HG03175 (cell line): ENCODE results near the gene LRIG1.

Source experiments
- ATAC-seq: cut with Tn5 transposase; IDR thresholded peaks from one replicate; pipeline ENCODE4 v1.9.1; 2021; ENCODE audit warnings: mild to moderate bottlenecking, moderate library complexity; ENCODE audit not compliant: unreplicated experiment

The LRIG1 gene

GRCh38 chr3:66473181-66473580 lies 27.6 kb downstream of the LRIG1 start:
- ATAC-seq, result no peak

GRCh38 chr3:66472313-66473134 lies 28.3 kb downstream of the LRIG1 start:
- peak; percentile 73 for ATAC-seq

- no peak for ATAC-seq
Measured at GRCh38 chr3:66470956-66471686, 29.7 kb downstream of the LRIG1 start.

DNA sequence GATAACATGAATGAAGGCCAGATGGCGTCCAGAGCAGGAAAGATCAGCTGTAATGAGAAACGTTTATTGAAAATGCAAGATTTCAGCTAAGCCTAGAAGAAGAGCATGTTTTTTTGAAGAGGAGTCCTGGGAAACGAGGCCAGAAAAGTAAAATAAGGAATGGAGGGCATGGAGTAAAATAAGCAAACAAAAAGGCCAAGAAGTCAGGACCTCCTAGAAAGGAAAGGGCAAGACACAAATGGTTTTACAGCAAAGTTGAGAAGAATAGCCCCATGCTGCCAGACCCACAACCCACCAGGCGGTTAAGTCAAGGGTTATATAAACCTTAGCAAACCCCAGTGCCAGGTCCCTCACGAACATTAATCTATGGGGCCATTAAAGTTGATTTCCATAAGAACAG lies 30.5 kb downstream of the LRIG1 start:
- no peak for ATAC-seq

DNA sequence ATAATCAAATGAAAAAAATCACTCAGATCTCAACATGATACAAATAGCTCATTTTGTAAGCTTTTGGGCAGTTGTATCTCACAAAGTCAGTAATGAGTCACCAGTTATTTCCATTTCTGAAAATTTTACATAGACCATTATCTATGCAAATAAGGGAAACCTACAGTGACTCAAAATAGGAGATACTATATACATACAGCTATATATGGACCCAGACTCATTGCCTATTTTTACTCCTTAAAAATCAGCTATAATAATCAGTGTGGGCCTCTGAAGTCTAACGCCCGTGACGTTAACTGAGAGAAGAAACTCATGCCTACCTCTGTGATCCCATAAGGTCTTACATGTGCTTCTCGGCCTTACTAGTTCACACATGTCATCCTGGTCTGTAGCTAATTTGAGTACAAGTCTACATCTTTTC lies 31.6 kb downstream of the LRIG1 start:
- ATAC-seq, result peak; percentile 79

DNA sequence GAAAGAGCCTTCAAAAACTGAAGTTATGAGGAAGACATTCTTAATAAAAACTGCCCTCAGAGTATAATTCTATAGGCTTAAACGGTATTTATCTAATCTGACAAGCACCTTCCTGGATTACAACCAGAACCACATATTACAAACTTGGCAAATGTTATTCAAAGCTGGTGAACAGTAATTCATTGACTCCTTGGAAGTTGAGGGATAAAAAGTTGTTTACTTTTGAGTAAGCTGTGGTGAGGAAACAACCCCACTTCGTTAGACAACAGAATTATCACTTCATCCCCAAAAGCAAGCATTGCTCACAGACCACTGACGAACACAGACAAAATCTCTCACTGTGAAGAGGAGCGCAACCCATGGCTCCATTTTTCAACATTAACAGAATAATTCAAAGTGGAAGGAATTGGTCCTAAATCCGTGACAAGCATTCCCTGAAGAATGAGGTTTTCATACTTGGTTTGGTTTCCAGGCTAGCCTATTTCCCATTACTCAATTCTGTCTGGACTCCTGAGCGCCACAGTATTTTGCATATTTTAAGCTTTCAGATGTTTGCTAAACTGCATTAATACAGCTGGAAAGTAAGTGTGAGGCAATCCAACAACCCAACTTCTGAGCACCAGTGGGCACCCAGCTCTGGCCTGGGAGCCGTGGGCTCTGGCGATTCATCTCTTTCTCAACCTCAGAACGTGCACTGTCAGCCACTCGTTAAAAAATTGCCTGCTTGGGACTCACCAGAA lies 32.7 kb downstream of the LRIG1 start:
- ATAC-seq, result no peak

DNA sequence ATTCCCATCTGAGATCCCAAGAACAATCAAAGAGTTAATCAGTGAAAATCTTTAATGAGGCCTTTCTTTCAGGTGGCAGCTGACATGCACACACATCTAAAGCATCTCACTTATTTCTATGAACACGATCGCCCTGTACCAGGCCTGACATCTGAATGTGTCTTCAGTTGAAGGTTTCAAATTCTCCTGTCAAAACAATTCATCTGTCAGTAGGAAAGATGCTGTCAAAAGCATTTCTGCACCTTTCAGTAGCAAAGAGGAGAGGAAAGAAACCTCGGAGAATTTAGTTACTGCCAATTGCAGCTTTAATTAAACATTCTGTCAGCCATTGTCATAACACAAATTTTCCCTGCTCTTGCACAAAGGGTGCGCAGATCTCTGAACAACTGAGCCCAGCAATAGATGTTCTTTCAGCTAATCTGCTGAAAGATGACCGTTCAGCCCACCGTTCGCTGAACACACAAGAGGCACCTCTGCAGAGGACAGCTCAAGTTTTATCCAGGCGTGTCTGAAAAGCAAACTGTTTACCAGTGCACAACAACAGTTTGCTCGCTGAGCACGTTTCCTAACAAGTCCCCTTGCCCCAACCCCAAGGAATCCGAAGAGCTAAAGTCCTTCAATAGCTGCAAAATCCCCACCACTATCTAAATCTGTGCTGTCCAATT lies 34.1 kb downstream of the LRIG1 start:
- no peak for ATAC-seq

GRCh38 chr3:66465587-66465986 lies 35.2 kb downstream of the LRIG1 start:
- no peak for ATAC-seq

DNA sequence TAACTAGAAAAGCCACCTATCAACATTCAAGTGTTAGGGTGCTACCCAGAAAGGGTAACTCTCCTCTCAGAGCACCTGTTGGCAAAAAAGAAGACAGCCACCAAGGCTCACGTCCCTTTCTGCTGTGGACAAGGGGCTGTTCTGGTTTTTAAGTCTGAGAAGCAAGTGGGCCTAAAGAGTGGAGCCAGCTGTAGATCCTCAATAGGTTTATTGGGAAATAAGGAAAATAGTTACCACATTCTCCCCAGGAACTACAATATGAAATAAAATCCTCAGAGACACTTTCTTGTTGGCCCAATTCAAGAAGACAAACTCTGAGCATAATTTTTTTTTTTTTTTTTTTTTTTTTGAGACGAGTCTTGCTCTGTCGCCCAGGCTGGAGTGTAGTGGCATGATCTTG lies 35.8 kb downstream of the LRIG1 start:
- ATAC-seq, result no peak

- ATAC-seq, result no peak
Measured at GRCh38 chr3:66464512-66464894, 36.3 kb downstream of the LRIG1 start.

- no peak for ATAC-seq
Measured at GRCh38 chr3:66463730-66464511, 36.9 kb downstream of the LRIG1 start.

- no peak for ATAC-seq
Measured at GRCh38 chr3:66463054-66463631, 37.7 kb downstream of the LRIG1 start.

GRCh38 chr3:66457252-66457651 lies 43.6 kb downstream of the LRIG1 start:
- ATAC-seq, result no peak

- no peak for ATAC-seq
Measured at GRCh38 chr3:66456711-66457173, 44.1 kb downstream of the LRIG1 start.

- ATAC-seq, result no peak
Measured at GRCh38 chr3:66454464-66454859, 46.4 kb downstream of the LRIG1 start.

DNA sequence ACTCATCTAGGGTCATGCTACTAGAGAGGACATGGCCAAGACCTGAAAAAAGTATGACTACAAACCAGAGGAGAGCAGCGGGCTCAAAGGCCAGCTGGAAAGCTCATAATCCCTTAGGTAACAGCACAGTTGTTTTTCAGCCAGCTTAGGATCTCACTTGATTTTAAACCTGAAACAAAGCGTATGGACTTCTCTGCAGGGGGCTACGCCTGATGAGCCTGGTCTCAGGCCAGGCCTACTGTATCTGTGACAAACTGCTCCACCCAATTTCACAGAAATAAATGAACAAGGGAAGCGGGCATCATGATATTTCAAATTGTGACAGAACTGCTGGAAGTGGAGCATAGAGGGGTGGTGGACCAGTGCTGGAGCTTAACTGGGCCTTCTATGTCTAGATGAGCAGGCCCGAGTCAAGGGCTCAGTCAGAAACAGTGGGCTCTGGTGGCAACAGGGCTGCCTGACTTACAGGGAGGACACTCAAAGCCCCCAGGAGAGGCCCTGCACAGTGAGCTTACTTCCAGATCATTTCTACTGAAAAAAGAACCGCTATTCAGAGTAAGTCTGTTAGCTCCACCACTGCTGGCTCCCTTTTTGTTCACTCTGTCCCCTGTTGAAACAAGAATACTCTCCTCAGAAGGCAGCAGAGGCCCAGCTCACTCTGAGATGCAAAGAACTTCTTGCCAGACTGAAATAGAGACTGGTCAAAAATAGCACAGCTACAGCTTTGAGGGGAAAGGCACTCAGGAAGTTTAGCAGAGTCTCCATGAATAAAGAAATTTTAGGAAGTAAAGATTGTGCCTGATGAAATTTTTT lies 47.0 kb downstream of the LRIG1 start:
- ATAC-seq, result no peak

- ATAC-seq, result no peak
Measured at GRCh38 chr3:66452303-66453011, 48.4 kb downstream of the LRIG1 start.

- ATAC-seq, result no peak
Measured at GRCh38 chr3:66451766-66452165, 49.1 kb downstream of the LRIG1 start.
